GM19025 (cell line): ENCODE measurements around the gene BRAF.
A peak's percentile ranks its signal among the peaks of the same experiment; 100 is the strongest.
"Not testable (repeated sequence)": the region's sequence is repeated elsewhere in the genome, so short reads cannot be mapped to it uniquely, and the experiment has no call there.

Source experiments
- ATAC-seq: cut with Tn5 transposase; IDR thresholded peaks from one replicate; pipeline ENCODE4 v1.9.1; 2021; ENCODE audit warnings: mild to moderate bottlenecking, low read depth, moderate library complexity; ENCODE audit not compliant: unreplicated experiment

Gene BRAF

GRCh38 chr7:140924821-140925421, at the start of gene BRAF:
Gene BRAF (minus strand): TSS chr7:140924929. CDS start chr7:140924703, 226 bp downstream.
- ATAC-seq, result peak; percentile 38

- no peak for ATAC-seq
These were observed 48.4 kb upstream of the BRAF start for GRCh38 chr7:140972876-140973829.

- ATAC-seq, result no peak
These were observed 47.6 kb upstream of the BRAF start for GRCh38 chr7:140972344-140972743.

- no peak for ATAC-seq
These were observed 42.7 kb upstream of the BRAF start for GRCh38 chr7:140967438-140967837.

- ATAC-seq, result no peak
These were observed 42.0 kb upstream of the BRAF start for GRCh38 chr7:140966561-140967233.

GRCh38 chr7:140961117-140961516, 36.4 kb upstream of the BRAF start:
- ATAC-seq, result no peak

GRCh38 chr7:140956997-140957396, 32.3 kb upstream of the BRAF start:
- not testable (repeated sequence) for ATAC-seq

- no peak for ATAC-seq
These were observed 21.2 kb upstream of the BRAF start for GRCh38 chr7:140945940-140946339.

GRCh38 chr7:140942242-140942641, 17.5 kb upstream of the BRAF start:
- ATAC-seq, result not testable (repeated sequence)

GRCh38 chr7:140940898-140941297, 16.2 kb upstream of the BRAF start:
- ATAC-seq, result no peak

GRCh38 chr7:140937702-140938264, 13.1 kb upstream of the BRAF start:
- ATAC-seq, result no peak

- ATAC-seq, result no peak
These were observed 4.0 kb upstream of the BRAF start for GRCh38 chr7:140928491-140929309.

- not testable (repeated sequence) for ATAC-seq
These were observed 3.2 kb upstream of the BRAF start for GRCh38 chr7:140927945-140928344.

- no peak for ATAC-seq
These were observed 2.6 kb upstream of the BRAF start for GRCh38 chr7:140927351-140927750.

- no peak for ATAC-seq
These were observed 1.5 kb upstream of the BRAF start for GRCh38 chr7:140926021-140926817.

- ATAC-seq, result peak; percentile 76
These were observed 509 bp downstream of the BRAF start for GRCh38 chr7:140924019-140924820.

GRCh38 chr7:140923358-140924006, 1.2 kb downstream of the BRAF start:
- ATAC-seq, result no peak
